Left forelimb (tissue), 1 donor: ENCODE data around the gene PAX9.
A peak's percentile ranks its signal among the peaks of the same experiment; 100 is the strongest.

Source experiments
- DNase-seq: peaks from one replicate; pipeline ENCODE4 v3.0.0-alpha.2; 2018; ENCODE audit warnings: low spot score

The PAX9 gene

GRCh38 chr14:36655963-36656686, 5.5 kb upstream of the PAX9 start:
- no peak for DNase-seq

DNA sequence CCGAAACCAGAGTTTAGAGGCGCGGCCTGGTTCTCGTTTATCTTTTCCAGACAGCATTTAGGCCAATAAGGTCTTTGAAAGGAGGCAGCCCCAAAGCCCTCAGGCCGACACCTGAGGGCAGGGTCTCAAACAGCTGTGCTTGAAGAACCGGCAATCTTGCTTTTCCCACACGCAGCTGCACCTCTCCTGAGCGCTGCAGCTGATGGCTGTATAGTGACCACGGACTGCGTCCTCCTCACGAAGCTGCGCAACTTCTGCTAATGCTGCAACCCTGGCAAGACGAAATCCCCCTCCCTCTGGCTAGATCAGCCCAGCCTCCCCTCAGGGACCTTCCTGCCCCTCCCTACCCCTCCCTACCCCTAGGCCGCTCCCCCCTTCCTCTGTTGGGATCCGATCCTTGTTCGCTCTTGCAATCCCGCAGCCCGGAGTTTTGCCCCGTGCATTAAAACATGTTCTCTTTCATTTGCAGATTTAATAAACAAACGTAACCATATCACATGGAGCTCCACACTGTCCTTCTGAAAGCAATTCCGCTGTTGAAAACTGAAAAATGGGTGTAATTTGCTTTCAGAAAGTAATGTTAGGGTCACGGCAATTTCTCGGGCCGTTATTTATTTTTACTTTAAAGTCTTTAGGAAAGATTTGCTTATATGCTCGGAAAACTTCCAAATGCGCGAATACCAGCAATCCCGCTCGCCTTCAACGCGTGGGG, 4.8 kb upstream of the PAX9 start:
- DNase-seq, result no peak

DNA sequence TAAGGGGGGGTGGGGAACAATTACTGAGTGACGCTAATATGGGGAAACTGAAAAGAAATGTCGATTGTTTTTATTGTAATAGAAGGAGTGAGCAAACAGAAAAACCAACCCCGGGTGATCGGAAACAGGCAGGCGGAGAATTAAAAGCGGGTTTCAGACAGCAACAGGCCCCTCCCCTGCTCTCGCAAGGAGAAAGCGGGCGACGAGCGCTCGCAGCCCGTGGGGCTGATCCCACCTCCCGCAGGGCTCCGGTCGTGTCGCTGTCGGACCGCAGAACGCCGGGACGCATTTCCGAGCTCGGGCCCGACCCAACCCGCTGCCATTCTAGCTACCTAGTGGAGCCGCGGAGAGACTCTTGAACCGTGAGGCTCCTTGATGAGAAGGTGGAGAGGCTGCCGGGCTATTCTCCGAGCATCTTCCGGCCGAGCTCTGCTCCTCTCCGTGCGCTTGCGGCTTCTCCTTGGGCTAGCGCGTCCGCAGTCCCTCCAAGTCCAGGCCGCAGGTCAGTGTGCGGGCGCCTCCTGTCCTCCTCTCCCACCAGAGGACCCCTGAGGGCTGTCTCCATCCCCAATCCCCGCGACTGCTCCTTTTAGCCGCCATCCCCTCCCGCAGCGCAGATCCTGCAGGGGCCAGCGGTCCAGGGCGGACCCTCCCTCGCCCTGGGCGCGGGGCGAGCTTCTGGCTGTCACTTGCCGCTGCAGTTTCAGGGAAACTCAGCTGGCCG, 4.1 kb upstream of the PAX9 start:
- peak; percentile 69 for DNase-seq

- DNase-seq, result no peak
Measured at GRCh38 chr14:36658123-36659009, 3.3 kb upstream of the PAX9 start.

GRCh38 chr14:36659010-36659821, 2.4 kb upstream of the PAX9 start:
- DNase-seq, result no peak

DNA sequence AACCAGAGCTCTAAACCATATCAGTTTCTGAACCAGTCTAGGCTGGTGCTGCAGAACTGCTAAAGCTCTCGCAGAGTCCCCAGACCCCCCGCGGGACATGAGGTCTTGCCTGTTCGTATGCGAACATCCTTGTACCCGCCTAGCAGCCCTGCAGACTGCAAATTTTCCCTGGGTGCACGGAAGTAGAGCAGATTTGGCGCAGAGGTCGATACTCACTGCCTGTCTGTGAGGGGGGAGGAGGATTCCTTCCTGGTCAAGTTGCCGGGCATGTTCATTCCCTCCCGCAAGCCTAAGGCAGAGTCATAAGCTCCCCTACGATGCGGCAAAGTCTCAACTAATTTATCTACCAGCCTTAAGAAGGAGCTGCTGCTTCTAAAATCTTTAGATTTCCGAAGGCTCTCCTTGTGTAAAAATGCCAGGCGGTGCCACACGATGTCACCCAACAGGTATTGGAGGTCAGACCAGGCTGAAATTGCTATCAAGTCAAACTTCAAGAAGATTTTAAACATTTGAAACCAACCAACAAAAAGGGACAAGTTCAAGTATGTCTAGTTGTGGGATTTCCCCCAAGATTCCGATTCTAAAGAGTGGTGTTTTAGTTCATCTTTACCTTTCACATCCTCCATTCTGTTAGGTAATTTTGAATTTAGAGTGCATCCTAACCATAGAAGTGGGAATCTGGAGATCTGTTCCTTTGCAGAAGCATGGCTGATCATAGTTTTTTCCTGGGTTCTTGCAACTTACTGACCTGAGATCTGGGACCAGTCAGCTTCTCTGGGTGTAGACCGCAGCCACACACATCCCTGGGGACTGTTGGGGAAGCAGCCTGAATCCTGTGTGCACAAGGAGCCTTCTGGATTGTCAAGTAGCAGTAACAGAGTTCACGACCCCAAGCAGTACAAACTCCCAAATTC, 1.6 kb upstream of the PAX9 start:
- no peak for DNase-seq

GRCh38 chr14:36660736-36661505, 739 bp upstream of the PAX9 start:
- DNase-seq, result no peak

DNA sequence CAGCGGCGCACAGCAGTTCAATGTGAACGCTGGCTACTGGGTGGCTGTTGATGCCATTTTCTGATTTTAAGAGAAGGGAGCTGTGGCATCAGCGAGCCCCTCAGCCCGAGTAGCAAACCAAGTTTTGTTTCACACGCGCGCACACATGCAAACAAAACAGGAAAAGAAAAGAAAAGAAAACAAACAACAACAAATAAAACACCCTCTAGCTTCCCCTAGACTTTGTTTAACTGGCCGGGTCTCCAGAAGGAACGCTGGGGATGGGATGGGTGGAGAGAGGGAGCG, 540 bp downstream of the PAX9 start:
- no peak for DNase-seq

- no peak for DNase-seq
Measured at GRCh38 chr14:36662543-36663403, 1.1 kb downstream of the PAX9 start.

DNA sequence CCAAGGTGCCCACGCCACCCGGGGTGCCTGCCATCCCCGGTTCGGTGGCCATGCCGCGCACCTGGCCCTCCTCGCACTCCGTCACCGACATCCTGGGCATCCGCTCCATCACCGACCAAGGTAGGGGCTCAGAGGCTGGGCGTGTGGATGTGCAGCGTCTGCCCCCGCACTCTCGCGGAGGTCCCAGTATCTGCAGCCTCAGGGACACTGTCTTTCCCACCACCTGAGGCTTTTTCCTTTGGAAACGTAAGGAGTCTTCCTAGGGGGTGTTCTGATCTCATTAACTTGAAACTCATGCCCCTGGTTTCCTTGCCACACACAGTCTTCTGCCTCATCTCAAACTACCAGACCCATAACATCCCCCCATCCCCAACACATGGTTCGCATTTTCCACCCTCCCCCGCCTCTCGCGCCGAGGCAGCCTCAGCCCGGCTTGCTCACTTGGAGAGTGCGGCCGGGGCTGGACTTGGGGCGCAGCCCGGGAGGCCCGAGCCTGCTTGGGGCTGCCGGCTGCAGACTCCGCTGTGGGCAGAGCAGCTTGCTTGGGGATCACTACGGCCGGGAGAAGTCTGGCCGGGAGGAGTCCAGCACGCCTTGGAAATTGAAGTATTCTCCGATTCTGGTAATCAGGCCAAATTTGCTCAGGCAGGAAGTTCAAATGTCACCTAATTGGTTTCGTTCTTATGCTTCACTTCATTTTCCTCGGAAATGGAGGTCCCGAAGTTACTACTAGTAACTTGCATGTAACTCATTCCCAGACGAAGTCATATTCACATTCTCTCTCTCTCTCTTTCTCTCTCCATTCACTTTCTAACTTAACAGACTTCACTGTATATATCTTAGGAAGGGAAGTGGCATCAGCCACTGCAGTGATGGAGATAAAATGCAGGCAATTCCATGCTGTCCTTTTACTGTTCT, 2.0 kb downstream of the PAX9 start:
- peak; percentile 81 for DNase-seq

DNA sequence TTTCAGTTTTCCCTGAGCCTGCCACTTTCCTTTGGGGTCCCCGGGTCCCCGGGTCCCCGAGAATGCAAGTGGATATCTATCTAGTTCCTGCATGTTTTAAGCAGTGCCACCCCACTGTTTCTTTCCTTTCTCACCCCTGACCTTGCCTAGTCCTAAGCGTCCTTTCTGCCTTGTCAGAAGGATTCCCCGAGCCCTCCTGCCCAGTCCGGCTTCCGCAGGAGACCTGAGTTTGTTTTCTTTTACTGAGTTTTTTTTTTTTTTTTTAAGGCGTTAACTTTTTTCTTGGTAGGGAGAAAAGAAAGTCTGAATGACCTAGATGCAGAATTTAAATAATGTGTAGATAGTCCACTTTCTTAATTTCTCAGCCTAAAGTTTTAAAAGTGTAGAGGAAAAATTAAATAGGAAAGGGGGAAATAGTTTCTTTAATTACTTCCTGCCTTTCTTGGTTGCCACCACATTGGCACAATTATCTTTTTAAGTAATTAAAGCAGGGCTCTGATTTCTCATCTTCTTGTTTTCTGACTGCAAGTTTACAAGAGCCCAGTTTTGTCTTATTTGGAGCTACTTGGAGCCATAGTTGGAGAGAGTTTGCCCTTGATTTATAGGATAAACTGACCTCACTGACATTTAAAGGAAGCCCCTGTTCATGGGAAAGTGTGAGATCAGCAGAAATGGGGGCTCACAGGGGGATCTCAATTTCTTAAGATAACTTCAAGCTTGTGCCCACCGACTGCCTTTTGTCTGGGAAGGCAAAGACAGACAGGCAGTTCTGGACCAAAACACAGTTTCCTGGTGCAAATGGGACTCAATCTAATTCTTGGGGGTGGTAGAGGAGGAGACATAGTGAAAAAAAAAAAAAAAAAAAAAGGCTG, 2.9 kb downstream of the PAX9 start:
- no peak for DNase-seq

DNA sequence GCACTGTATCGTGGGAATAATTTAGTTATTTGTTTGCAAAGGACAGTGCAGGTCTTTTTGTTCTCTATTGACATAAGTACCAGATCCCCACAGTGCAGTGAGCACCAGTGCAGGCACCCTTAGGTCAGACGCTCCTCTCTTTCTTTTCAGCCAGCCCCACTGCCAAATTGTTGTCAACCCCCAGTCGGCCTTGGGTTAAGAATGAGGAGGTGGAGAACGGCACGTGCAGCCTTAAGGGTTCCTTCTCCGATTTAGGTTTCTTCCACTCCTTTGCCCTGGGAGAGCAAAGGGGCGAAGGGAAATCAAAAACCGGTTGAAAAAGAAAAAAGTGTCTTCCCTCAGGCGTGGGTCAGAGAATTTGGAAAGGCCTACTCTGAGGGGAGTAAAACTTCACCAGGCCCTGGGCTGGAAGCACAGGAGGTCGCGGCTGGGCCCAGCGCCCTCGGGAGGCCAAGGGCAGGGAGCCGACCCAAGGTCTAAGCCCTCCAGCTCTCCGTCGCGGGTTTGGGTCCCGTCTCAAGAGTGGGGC, 4.3 kb downstream of the PAX9 start:
- no peak for DNase-seq

- no peak for DNase-seq
Measured at GRCh38 chr14:36666416-36667206, 5.0 kb downstream of the PAX9 start.

- no peak for DNase-seq
Measured at GRCh38 chr14:36667679-36668078, 6.0 kb downstream of the PAX9 start.

DNA sequence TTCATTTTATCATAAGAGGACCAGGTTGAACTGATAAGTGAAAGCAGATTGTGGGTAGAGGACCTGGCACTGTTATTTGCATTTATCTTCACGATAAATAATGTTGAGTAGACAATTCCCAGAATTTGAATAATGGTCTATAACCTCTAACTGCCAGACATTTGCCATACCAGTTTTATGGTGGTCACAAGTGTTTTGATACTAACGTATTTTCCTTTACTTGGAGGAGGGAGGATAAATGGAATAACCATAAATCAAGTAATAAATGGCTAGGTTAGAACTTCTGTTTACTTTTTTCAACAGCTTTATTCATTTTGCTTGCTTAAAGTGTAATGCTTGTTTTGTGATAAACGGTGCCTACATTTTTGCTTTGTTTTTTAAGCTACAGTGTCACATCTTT, 9.5 kb downstream of the PAX9 start:
- DNase-seq, result no peak
